Calu3 (cell line): ENCODE measurements around the gene TRMT2A. TPM values are rescaled to one million over a fixed set of nuclear protein-coding genes. Genes with fewer than 3 reads are reported as not detected.
A peak's percentile ranks its signal among the peaks of the same experiment; 100 is the strongest.

Source experiments
- BruUV-seq: library from RNA; stranded (reverse); fragments of 400-500 nt; replicated peaks from 2 replicates; lab custom pipeline; 2021; lab: Mats Ljungman, UMichigan
- CTCF ChIA-PET: fragments of 300-600 bp; sonication (Branson Sonifier 250); formaldehyde crosslinking; loops from one replicate; lab custom pipeline; 2022; ENCODE audit warnings: antibody characterized with exemption; lab: Charles Lee
- DNase-seq: peaks from one replicate; pipeline ENCODE4 v3.0.0; 2022
- H3K27ac Mint-ChIP-seq: one replicate; pipeline ENCODE4 v1.8.0; 2022; ENCODE audit warnings: mixed read lengths; ENCODE audit not compliant: unreplicated experiment
- H3K27me3 Mint-ChIP-seq: one replicate; pipeline ENCODE4 v1.8.0; 2022; ENCODE audit warnings: mixed read lengths; ENCODE audit not compliant: unreplicated experiment
- H3K36me3 Mint-ChIP-seq: one replicate; pipeline ENCODE4 v1.8.0; 2022; ENCODE audit warnings: mild to moderate bottlenecking, moderate library complexity, mixed read lengths; ENCODE audit not compliant: insufficient read depth, unreplicated experiment
- H3K4me1 Mint-ChIP-seq: one replicate; pipeline ENCODE4 v1.8.0; 2022; ENCODE audit warnings: mild to moderate bottlenecking, low read depth, mixed read lengths; ENCODE audit not compliant: unreplicated experiment
- H3K4me3 Mint-ChIP-seq: one replicate; pipeline ENCODE4 v1.8.0; 2022; ENCODE audit warnings: mild to moderate bottlenecking, low read depth, moderate library complexity, mixed read lengths; ENCODE audit not compliant: unreplicated experiment
- H3K9me3 Mint-ChIP-seq: one replicate; pipeline ENCODE4 v1.8.0; 2022; ENCODE audit warnings: low read depth, mixed read lengths; ENCODE audit not compliant: unreplicated experiment
- CTCF ChIP-seq: fragments of 200-600 bp; IDR thresholded peaks from one replicate; pipeline ENCODE4 v1.8.0; 2022; ENCODE audit warnings: antibody characterized with exemption; ENCODE audit not compliant: unreplicated experiment
- intact Hi-C: fragments of 100-400 bp; cut with micrococcal nuclease; formaldehyde crosslinking; loops from one replicate; pipeline ENCODE4 v1.10.0; 2022; ENCODE audit not compliant: unreplicated experiment
- total RNA-seq: library from RNA; stranded (reverse); gene quantifications from 2 replicates; pipeline ENCODE4 v1.2.3, GENCODE V29; 2022

The TRMT2A gene
- total RNA-seq, 1 experiment from 2014 or later = 63.0 TPM

GRCh38 chr22:20106849-20107237 lies 10.2 kb downstream of the TRMT2A start:
- CTCF ChIA-PET = interaction anchor here (0.6 kb wide), 1 partner anchor 439 kb away, joined by 4 read pairs; no protein-coding TSS in a partner anchor
- H3K4me3 Mint-ChIP-seq = no peak overlapping the region
- peaks cover 64% of the 10 kb centered on the region for H3K36me3 Mint-ChIP-seq
- H3K27ac Mint-ChIP-seq = peak overlapping the region; percentile 56
- no peaks in the 10 kb centered on the region for H3K27me3 Mint-ChIP-seq
- BruUV-seq = no TSS peak
- intact Hi-C loops = no loop called here
- no peaks in the 10 kb centered on the region for H3K9me3 Mint-ChIP-seq
- TF ChIP-seq CTCF = no peak
- no peak for DNase-seq
- H3K4me1 Mint-ChIP-seq = no peaks in the 10 kb centered on the region

- intact Hi-C loops = no loop called here
- Mint-ChIP-seq H3K27me3 (no peaks in the 10 kb centered on the region), H3K9me3 (no peaks in the 10 kb centered on the region), H3K4me1 (no peaks in the 10 kb centered on the region), H3K36me3 (peaks cover 60% of the 10 kb centered on the region), H3K4me3 (no peak overlapping the region), H3K27ac (no peak overlapping the region)
- CTCF ChIA-PET = interaction anchor here (0.6 kb wide), 1 partner anchor 440 kb away, joined by 4 read pairs; no protein-coding TSS in a partner anchor
- no peak for DNase-seq
- no TSS peak for BruUV-seq
- TF ChIP-seq CTCF = no peak
These were observed 10.7 kb downstream of the TRMT2A start for GRCh38 chr22:20106205-20106848.

- no TSS peak for BruUV-seq
- no peaks in the 10 kb centered on the region for H3K9me3 Mint-ChIP-seq
- H3K27me3 Mint-ChIP-seq = no peaks in the 10 kb centered on the region
- intact Hi-C loops = no loop called here
- no peak overlapping the region for H3K4me3 Mint-ChIP-seq
- H3K27ac Mint-ChIP-seq = no peak overlapping the region
- no peak for TF ChIP-seq CTCF
- no peak for DNase-seq
- H3K4me1 Mint-ChIP-seq = no peaks in the 10 kb centered on the region
- CTCF ChIA-PET = no interaction called here
- H3K36me3 Mint-ChIP-seq = peaks cover 60% of the 10 kb centered on the region
These were observed 11.4 kb downstream of the TRMT2A start for GRCh38 chr22:20105456-20106204.

- H3K27ac Mint-ChIP-seq = no peak overlapping the region
- H3K4me3 Mint-ChIP-seq = no peak overlapping the region
- DNase-seq = no peak
- H3K27me3 Mint-ChIP-seq = no peaks in the 10 kb centered on the region
- no TSS peak for BruUV-seq
- H3K9me3 Mint-ChIP-seq = no peaks in the 10 kb centered on the region
- intact Hi-C loops = no loop called here
- H3K4me1 Mint-ChIP-seq = no peaks in the 10 kb centered on the region
- H3K36me3 Mint-ChIP-seq = peaks cover 45% of the 10 kb centered on the region
- CTCF ChIA-PET = interaction anchor here (0.9 kb wide), 1 partner anchor 23 kb away, joined by 5 read pairs; no protein-coding TSS in a partner anchor
- TF ChIP-seq CTCF = no peak
These were observed 14.7 kb downstream of the TRMT2A start for GRCh38 chr22:20102203-20102780.
